A549 treated with CORT108297 at 1 μM for 4 hours (cell line): ENCODE results near the gene PMF1. TPM values are rescaled to one million over a fixed set of nuclear protein-coding genes. Genes with fewer than 3 reads are reported as not detected.

Experiments
- total RNA-seq: library from RNA; stranded (reverse); fragments of 200-300 nt; extraction: Qiagen RNA extraction; gene quantifications from 5 replicates; pipeline ENCODE4 v1.2.3, GENCODE V29; 2022

Gene PMF1, protein sequence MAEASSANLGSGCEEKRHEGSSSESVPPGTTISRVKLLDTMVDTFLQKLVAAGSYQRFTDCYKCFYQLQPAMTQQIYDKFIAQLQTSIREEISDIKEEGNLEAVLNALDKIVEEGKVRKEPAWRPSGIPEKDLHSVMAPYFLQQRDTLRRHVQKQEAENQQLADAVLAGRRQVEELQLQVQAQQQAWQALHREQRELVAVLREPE
- total RNA-seq = 53.2 to 62.7 TPM (median 60.1 TPM) in 5 replicates

DNA sequence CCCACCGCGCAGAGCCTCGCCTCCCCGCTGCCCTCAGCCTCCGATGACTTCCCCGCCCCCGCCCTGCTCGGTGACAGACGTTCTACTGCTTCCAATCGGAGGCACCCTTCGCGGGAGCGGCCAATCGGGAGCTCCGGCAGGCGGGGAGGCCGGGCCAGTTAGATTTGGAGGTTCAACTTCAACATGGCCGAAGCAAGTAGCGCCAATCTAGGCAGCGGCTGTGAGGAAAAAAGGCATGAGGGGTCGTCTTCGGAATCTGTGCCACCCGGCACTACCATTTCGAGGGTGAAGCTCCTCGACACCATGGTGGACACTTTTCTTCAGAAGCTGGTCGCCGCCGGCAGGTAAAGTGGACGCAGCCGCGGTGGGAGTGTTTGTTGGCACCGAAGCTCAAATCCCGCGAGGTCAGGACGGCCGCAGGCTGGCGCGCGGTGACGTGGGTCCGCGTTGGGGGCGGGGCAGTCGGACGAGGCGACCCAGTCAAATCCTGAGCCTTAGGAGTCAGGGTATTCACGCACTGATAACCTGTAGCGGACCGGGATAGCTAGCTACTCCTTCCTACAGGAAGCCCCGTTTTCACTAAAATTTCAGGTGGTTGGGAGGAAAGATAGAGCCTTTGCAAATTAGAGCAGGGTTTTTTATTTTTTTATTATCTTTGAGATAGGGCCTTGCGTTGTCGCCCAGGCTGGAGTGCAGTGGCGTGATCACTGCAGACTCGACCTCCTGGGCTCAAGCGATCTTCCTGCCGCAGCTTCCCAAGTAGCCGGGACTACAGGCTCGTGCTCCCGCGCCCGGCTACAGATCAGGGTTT lies at the start of gene PMF1:
TSS of gene PMF1 (plus strand) at position 175 of the 811 bp plus-strand sequence. CDS start at position 184, 9 bp downstream.

DNA sequence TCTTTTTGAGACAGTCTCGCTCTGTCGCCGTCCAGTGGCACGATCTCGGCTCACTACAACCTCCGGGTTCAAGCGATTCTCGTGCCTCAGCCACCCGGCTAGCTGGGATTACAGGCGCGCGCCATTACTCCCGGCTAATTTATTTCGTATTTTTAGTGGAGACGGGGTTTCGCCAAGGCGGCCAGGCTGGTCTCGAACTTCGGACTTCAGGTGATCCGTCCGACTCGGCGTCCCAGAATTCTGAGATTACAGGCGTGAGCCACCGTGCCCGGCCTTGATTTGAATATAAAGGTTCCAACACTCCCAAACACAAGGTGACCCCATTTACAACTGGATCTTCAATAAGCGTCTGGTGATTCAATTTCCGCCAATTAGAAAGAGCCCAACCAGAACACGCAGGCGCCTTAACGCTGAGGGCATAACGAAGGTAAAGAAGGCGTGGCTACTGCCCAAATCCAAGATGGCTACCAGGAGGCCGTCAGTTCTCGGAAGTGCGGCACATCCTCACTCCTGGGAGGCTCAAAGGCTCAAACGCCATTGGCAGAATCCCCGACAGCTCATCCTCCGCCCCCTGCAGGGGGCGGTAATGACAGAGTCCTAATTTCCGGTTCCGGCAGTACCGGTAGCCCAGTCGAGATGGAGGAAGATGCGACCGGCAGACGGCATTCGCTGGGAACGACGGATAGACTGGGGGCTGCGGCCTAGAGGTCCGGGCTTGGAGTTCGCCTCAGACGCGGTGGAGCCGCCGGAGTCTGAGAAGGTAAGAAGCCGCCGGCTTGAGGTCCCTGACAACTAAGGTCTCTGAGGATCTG lies 19.1 kb upstream of the PMF1 start, which contains the start of gene SLC25A44:
TSS of gene SLC25A44 (plus strand) at position 617 of the 812 bp plus-strand sequence. CDS start 5,744 bp downstream, outside the sequence.

DNA sequence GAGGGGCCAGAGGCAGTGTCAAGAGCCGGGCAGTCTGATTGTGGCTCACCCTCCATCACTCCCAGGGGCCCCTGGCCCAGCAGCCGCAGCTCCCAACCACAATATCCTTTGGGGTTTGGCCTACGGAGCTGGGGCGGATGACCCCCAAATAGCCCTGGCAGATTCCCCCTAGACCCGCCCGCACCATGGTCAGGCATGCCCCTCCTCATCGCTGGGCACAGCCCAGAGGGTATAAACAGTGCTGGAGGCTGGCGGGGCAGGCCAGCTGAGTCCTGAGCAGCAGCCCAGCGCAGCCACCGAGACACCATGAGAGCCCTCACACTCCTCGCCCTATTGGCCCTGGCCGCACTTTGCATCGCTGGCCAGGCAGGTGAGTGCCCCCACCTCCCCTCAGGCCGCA lies 29.1 kb downstream of the PMF1 start, which contains the start of gene BGLAP:
TSS of gene BGLAP (plus strand) at position 259 of the 400 bp plus-strand sequence. CDS start at position 307, 48 bp downstream.

DNA sequence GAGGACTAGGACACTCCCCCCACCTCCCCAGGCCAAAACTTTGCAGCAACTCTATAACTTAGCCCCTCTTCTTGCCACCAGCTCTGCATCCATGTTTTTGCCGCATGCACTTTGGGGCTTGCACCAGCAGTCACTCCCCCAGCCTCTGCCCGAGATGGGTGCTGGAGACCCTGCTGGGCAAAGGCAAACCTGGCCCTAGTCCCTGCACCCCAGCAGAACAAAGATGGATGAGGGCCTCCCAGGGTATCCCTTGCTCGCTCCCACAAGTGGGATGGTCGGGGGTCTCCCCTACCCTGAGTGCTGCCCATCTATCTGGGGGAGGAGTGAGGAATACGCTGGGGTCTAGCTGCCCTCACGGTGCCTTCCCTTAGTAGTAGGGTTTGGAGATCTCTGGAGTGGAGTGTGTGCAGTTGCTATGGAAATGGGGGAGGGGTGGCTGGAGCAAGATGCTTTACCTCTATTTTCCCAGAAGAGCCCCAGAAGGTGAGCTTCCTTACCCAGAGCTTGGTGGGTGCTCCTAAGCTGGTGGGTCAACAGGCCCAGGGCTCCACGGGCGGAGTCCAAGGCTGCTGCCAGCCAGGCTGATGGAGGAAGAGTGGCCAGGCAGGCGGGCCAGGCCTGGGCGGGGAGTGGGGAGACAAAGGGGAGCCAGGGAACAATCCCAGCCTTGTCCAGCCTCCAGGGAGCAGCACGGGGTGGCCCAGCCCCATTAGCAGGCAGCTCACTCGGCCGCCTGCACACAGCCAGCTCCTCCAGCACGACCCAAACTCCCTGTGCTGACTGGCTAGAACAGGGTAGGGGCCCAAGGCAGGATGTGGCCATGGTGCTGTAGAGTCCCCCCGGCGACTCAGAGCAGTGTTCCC lies 34.9 kb downstream of the PMF1 start, which contains the start of gene PAQR6:
TSS of gene PAQR6 (minus strand) at position 597 of the 863 bp plus-strand sequence. CDS start 1,325 bp downstream, outside the sequence.

DNA sequence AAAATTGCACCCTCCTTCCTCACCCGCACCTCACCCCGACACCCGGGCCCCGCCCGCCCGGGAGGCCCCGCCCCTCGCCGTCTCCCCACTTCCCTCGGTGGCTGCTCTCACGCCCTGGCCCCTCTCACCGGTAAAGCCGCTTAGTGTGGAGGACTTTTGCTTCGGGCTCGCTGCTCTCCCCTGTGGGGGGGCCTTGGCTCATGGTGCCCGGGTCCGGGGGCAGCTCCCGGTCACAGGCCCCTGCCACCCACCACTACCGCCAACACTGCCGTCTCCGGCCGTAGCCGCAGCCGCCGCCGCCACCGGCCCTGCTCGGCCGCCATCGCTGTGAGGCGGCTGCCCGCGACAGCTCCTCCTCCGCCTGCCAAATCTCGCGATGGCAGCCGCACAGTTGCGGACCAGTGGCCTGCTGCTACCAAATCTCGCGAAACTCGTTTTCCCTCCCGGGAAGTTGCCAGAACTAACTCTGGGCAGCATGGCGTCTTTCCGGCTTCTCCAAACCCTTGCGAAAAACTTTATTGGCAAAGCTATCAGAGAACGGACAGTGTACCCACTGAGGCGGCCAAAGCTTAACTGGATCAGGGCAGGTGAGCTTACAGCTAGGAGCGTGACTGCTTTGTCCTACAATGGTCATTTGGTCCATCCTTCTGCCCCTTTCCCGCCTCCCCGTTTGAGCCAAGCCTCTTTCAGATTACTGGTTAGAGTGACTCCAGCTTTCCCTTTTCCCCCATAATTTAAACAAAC lies 69.8 kb downstream of the PMF1 start, which contains the start of gene SMG5:
TSS of gene SMG5 (minus strand) at position 347 of the 744 bp plus-strand sequence. CDS start at position 202, 145 bp downstream.

DNA sequence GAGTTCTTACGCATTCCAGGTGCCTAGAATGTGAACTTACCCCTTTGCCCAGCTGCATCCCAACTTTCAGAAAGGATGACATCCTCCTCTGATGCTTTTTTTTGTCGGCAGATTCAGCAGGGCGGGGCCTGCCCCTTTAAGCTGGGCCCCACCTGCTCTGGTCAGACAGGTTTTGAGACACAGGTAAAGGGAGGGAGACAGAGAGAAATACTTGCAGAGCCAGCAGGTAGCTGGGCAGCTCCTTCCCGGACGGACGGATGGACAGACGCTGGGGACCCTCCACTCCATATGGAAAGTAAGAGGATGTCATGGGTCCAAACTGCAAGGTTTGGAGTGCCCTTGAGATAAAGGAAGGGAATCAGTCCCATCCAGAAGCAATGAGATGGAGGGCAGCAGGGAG lies 71.3 kb downstream of the PMF1 start, which contains the start of gene TMEM79:
TSS of gene TMEM79 (plus strand) at position 214 of the 400 bp plus-strand sequence. CDS start 902 bp downstream, outside the sequence.

Other genes starting within 250 kb of the PMF1 start
- gene ARHGEF2, start 234.5 kb upstream of the PMF1 start, total RNA-seq = 33.2 to 40.9 TPM (median 37.4 TPM) in 5 replicates
- gene SSR2, start 192.1 kb upstream of the PMF1 start, total RNA-seq = 259 to 273 TPM (median 265 TPM) in 5 replicates
- gene UBQLN4, start 159.2 kb upstream of the PMF1 start, total RNA-seq = 35.9 to 45.7 TPM (median 42.4 TPM) in 5 replicates
- 160 to 166 TPM (median 161 TPM) in 5 replicates for gene LAMTOR2, start 158.2 kb upstream of the PMF1 start, total RNA-seq
- 0.21 TPM in 1 of 5 replicates, not detected in the others for gene RAB25, start 151.8 kb upstream of the PMF1 start, total RNA-seq
- 1.3 to 2.9 TPM (median 2.8 TPM) in 5 replicates for gene MEX3A, start 130.5 kb upstream of the PMF1 start, total RNA-seq
- 587 to 756 TPM (median 723 TPM) in 5 replicates for gene LMNA, start 98.3 kb upstream of the PMF1 start, total RNA-seq
- gene SEMA4A, start 59.4 kb upstream of the PMF1 start, total RNA-seq = 0.20 to 0.46 TPM (median 0.42 TPM) in 5 replicates
- 24.3 to 27.6 TPM (median 26.9 TPM) in 5 replicates for gene SLC25A44, start 18.9 kb upstream of the PMF1 start, total RNA-seq
- 0.34 to 0.75 TPM (median 0.52 TPM) in 4 of 5 replicates, not detected in the other for gene BGLAP, start 29.2 kb downstream of the PMF1 start, total RNA-seq
- gene PAQR6, start 35.0 kb downstream of the PMF1 start, total RNA-seq = 2.0 to 4.9 TPM (median 4.5 TPM) in 5 replicates
- gene SMG5, start 69.8 kb downstream of the PMF1 start, total RNA-seq = 39.5 to 49.8 TPM (median 48.2 TPM) in 5 replicates
- gene TMEM79, start 71.3 kb downstream of the PMF1 start, total RNA-seq = 6.8 to 10.2 TPM (median 8.9 TPM) in 5 replicates
- gene GLMP, start 82.7 kb downstream of the PMF1 start, total RNA-seq = 33.5 to 52.1 TPM (median 46.7 TPM) in 5 replicates
- gene VHLL, start 86.3 kb downstream of the PMF1 start, total RNA-seq = not detected in 5 replicates
- 392 to 439 TPM (median 400 TPM) in 5 replicates for gene CCT3, start 125.3 kb downstream of the PMF1 start, total RNA-seq
- 1.8 to 4.1 TPM (median 2.1 TPM) in 5 replicates for gene TSACC, start 125.5 kb downstream of the PMF1 start, total RNA-seq
- gene RHBG, start 156.2 kb downstream of the PMF1 start, total RNA-seq = not detected in 5 replicates